HG02571 (cell line): ENCODE measurements around the gene ELOVL5.
A peak's percentile ranks its signal among the peaks of the same experiment; 100 is the strongest.
"Not testable (repeated sequence)": the region's sequence is repeated elsewhere in the genome, so short reads cannot be mapped to it uniquely, and the experiment has no call there.

Source experiments
- ATAC-seq: cut with Tn5 transposase; IDR thresholded peaks from one replicate; pipeline ENCODE4 v1.9.1; 2021; ENCODE audit warnings: mild to moderate bottlenecking, moderate library complexity; ENCODE audit not compliant: unreplicated experiment

ELOVL5 gene

GRCh38 chr6:53331678-53332077 is 17.1 kb downstream of the ELOVL5 start:
- no peak for ATAC-seq

- no peak for ATAC-seq
Measured at GRCh38 chr6:53330137-53330536, 18.6 kb downstream of the ELOVL5 start.

DNA sequence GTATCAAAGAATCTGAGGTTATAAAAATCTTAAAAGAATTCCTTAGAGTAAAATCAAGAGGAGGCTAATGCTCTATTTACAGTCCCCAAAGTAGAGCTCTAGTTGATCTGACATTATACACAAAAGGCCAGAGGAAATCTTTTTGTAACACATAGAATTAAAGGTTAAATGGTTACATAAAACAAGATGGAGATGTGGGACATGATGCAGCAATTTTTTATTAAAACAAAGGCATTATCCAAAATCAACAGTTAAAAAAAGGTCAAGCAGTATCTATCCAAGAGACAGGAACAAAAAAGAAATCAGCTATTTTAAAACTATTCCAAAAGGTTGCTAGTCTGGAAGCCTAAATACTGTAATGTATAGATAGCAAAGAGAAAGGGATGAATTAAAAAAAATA is 20.4 kb downstream of the ELOVL5 start:
- ATAC-seq: no peak

GRCh38 chr6:53327017-53327395 is 21.7 kb downstream of the ELOVL5 start:
- no peak for ATAC-seq

- no peak for ATAC-seq
Measured at GRCh38 chr6:53326372-53327016, 22.3 kb downstream of the ELOVL5 start.

GRCh38 chr6:53325785-53326184 is 23.0 kb downstream of the ELOVL5 start:
- ATAC-seq: no peak

- no peak for ATAC-seq
Measured at GRCh38 chr6:53322188-53323029, 26.3 kb downstream of the ELOVL5 start.

DNA sequence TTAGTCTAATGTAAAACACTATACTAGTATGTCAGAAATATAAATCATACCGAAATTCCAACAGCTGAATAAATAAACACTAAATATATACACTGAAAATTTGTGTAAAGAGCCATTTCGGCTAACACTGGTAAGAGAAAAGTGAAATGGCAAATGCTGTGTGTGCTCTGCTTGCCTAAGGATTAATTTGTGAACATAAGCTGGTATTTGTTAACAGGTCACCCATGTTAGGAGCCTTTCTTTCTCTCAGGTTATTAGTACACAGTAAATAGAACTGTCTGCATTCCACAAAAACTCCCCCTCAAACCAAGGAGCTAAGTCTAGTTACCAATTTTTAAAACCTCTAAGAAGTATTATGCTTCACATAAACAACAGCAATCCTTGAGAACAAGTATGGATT is 27.0 kb downstream of the ELOVL5 start:
- ATAC-seq: no peak

DNA sequence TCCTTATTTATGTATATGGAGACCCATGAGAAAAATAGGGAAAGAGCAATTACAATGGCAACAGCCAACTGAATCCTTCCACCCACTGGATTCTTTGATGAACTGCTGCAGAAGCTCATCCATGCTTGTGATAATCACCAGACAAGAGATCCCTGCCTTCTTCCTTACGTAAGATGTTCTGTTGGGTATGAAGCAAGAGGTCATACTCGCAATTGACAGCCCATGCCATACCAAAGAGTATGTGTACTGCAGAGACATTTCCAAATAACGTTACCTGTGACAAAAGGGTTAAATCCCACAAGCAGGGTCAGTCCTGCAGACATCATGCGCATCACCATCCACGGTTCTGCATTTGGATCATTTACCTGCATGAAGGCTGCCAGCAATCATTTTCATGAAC is 27.8 kb downstream of the ELOVL5 start:
- ATAC-seq: no peak

DNA sequence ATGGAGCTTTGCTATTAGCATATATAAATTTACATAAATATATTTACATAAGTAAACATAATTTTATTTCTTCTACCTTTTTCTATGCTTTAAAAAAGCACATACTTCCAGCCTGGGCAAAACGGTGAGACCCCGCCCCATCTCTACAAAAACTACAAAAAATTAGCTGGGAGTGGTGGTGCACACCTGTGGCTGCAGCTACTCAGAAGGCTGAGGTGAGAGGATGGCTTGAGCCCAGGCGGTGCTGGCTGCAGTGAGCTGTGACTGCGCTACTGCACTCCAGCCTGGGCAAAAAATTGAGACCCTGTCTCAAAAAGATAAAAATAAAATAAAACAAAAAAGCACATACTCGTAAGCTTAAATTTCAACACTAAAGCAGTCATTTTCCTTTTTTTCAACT is 30.3 kb downstream of the ELOVL5 start:
- ATAC-seq: no peak

GRCh38 chr6:53317861-53318260 is 30.9 kb downstream of the ELOVL5 start:
- no peak for ATAC-seq

DNA sequence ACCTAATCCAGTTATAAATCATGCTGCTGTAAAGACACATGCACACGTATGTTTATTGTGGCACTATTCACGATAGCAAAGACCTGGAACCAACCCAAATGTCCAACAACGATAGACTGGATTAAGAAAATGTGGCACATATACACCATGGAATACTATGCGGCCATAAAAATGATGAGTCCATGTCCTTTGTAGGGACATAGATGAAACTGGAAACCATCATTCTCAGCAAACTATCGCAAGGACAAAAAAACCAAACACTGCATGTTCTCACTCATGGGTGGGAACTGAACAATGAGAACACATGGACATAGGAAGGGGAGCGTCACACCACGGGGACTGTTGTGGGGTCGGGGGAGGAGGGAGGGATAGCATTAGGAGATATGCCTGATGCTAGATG is 31.5 kb downstream of the ELOVL5 start:
- not testable (repeated sequence) for ATAC-seq

- no peak for ATAC-seq
Measured at GRCh38 chr6:53316142-53316541, 32.6 kb downstream of the ELOVL5 start.

DNA sequence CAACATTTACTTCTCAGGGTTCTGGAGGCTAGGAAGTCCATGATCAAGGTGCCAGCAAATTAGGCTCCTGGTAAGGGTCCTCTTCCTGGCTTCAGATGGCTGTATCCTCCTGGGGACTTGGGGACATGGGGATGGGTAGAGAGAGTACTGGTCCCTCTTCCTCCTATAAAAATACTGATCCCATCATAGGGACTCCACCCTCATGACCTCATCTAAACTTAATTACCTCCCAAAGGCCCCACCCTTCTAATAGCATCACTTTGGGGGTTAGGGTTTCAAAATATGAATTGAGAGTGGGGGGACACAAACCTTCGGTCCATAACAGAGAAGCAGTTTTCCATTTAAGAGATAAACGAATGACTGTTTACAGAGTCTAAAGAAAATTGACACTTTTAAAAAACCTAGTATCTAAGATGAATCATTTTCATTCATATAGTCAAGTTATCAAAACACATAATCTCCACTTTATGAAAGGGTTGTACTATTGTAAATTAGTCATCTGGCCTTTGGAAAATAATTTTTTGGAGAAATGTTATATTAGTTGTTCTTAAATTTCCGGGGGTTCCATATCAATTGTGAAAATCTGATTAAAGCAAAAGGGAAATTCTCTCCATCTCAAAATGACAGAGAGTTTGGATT is 33.5 kb downstream of the ELOVL5 start:
- no peak for ATAC-seq

- ATAC-seq: no peak
Measured at GRCh38 chr6:53313784-53314400, 34.9 kb downstream of the ELOVL5 start.

DNA sequence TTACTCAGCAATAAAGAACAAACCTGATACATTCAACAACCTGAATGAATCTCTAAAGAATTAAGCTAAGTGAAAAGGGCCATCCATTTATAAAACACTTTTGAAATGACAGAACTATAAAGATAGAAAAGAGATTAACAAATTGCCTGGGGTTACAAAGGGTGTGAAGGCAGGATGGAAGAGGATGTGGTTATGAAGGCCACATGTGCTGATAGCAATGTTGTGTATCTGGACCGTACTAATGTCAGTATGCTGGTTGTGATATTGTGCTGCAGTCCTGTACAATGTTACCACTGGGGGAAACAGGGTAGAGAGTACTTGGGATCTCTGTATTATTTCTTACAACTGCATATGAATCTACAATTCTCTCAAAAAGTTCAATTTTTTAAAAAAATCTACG is 36.4 kb downstream of the ELOVL5 start:
- no peak for ATAC-seq

- no peak for ATAC-seq
Measured at GRCh38 chr6:53311586-53311935, 37.2 kb downstream of the ELOVL5 start.

GRCh38 chr6:53310771-53311585 is 37.8 kb downstream of the ELOVL5 start:
- ATAC-seq: no peak

DNA sequence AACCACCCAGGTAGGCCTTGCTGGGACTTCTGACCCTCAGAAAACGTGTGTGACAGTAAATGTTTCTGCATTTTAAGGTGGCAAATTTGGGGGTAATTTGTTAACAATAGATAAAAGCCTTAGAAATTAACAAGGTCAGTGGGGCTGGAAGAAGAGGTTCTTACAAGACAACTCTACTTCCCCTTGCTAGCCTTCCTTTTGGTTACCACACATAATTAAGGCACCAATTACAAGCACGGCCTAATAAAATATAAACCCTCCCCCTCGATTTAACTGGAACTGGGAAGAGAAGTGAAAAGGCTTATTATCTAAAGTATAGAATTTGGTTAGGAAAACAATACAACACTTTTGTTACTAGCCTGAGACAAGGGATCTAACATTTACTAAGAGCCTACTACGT is 38.8 kb downstream of the ELOVL5 start:
- peak; percentile 8 for ATAC-seq

DNA sequence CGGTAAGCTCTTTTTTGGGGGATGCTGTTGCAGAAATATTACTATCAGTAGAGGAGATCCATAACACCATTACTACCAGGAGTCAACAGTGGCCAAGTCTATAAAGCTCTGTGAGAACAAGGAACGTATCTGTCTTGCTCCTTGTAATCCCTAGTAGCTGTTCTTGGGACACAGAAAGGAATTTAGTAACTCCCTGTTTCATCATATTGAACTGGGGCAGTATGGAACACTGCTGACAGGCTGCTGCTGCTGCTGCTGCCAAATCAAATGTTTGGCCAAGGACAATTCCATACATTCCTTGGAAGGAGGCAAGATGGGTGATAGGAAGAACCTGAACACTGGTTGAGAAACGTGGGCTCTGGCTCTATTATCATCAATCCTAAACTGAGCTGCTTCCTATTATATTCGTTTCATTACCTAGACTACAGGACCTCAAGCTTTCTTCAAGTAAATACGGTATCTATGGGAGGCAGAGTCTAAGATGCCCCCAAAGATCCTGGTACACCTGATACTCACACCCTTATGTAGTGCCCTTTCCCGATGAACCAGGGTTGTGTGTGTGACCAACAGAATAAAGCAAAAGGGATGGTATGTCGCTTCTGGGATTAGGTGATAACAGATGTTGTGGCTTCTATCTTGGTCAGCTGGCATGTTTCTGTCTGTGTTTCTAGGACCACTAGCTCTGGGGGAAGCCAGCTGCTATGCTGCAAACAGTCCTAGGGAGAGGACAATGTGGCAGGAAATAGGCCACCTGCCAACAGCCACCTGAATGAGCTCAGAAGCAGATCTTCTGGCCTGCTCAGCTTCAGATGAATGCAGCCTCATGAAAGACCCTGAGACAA is 39.5 kb downstream of the ELOVL5 start:
- peak; percentile 65 for ATAC-seq
